Fibroblast of upper back skin (primary cell): ENCODE measurements around the gene IL17RB.

Source experiments
- DNase-seq: peaks from one replicate; pipeline ENCODE4 v3.0.0-alpha.2; 2013

Gene IL17RB

GRCh38 chr3:53846134-53846850 lies at the start of gene IL17RB, which contains the start of gene CHDH:
IL17RB (plus strand) TSS chr3:53846568; CDS start chr3:53846589, 21 bp downstream.
CHDH (minus strand) TSS chr3:53846419; CDS start chr3:53824008, 22,411 bp downstream.
- no peak for DNase-seq

- DNase-seq = no peak
Observed at GRCh38 chr3:53798144-53798543, 48.2 kb upstream of the IL17RB start.

DNA sequence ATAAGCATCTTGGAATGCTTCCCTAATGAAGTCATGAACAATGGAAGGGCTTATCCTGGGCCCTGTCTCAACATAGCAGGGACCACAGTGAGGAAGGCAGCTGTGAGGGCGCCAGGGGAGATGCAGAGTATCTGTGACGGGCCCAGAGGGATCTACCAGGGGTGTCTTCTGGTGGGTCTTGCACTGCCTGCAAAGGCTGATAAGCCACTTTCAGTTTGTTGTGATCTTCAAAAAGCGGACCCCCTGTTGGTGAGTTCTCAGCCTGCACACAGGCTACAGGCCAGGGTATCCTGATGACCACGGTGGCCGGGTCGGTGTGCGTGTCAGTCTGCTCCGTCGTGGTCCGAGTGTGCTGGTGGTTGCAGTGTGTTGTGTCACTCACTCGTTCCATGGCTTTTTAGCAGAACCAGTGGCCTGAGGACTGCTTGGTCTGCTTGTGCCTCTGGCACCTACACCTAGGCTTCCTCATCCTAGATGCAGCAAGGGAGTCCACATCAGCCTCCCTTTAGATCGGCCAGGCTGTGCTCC lies 47.0 kb upstream of the IL17RB start:
- peak; percentile 22 for DNase-seq

- DNase-seq = no peak
Observed at GRCh38 chr3:53800041-53800906, 46.1 kb upstream of the IL17RB start.

DNA sequence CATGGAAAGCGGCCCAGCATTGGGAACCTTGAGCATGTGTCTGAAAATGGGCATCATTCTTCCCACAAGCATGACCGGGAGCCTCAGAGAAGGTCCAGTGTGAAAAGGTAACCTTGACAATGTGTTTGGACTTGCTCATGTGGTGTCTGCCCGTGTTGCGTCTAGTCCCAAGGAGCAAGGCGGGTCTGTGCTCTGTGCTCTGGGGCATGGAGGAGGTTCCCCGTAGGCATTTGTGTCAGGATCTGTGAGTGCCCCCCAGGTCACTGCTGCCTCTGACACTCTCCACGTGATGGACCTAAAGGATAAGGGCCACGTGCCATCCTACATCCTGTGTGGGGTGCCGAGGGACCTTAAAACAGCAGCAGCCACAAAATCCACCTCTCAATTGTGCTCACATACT lies 45.0 kb upstream of the IL17RB start:
- no peak for DNase-seq

DNA sequence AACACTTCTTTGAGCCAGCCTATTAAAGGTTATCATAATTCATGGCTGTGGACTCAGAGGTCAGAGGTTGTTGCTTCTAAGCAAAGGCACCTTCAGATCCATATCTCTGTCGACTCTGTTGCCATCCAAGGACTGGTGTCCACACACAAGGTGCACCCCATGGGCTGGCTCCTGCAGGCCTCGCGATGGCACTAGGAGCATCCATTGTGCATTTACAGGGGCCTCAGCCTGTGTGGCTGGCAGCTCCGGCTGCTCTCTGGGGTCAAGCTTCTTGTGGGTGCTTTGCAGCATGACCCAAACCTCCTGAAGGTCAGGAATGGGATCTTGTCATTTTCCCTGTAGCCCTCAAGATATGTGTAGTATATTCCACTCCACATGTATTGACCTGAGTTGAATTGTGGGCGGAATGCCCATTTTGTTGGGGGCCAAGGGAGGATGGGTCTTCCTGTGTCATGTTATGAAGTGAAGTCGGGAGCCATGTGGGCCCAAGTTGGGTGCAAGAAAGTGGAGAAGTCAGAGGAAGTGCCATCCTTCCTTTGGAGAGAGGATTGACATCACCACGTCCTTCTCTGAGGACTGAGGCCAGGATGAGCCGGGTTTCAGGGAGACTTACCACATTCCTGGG lies 44.0 kb upstream of the IL17RB start:
- no peak for DNase-seq

DNA sequence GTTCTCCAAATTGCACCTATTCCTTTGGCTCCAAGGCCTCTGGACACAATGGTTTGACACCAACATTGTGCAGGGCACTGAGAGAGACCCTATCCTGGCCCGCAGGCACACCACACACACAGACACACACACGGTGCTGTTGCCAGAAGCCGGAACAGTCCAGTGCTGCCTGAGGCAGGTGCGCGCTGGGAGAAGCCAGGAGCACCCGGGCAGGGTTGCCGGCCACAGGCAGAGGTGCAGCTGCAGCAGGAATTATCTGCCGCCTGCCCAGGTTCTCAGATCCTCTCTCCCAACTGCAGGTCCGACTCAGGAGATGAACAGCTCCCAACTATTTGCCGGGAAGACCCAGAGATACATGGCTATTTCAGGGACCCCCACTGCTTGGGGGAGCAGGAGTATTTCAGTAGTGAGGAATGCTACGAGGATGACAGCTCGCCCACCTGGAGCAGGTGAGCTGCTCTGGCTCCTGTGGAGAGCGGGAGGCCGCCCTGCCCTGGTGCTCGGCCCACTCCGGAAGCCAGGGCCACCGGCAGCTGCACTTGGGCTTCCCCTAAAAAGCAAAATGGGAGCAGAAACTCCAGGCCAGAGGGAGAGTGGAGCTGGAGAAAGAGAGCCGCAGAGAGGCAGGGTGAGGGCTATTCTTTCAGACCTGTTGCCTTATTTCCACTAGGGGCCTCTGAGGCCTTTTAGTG lies 43.1 kb upstream of the IL17RB start:
- no peak for DNase-seq

GRCh38 chr3:53803816-53804695 lies 42.3 kb upstream of the IL17RB start:
- peak; percentile 61 for DNase-seq

DNA sequence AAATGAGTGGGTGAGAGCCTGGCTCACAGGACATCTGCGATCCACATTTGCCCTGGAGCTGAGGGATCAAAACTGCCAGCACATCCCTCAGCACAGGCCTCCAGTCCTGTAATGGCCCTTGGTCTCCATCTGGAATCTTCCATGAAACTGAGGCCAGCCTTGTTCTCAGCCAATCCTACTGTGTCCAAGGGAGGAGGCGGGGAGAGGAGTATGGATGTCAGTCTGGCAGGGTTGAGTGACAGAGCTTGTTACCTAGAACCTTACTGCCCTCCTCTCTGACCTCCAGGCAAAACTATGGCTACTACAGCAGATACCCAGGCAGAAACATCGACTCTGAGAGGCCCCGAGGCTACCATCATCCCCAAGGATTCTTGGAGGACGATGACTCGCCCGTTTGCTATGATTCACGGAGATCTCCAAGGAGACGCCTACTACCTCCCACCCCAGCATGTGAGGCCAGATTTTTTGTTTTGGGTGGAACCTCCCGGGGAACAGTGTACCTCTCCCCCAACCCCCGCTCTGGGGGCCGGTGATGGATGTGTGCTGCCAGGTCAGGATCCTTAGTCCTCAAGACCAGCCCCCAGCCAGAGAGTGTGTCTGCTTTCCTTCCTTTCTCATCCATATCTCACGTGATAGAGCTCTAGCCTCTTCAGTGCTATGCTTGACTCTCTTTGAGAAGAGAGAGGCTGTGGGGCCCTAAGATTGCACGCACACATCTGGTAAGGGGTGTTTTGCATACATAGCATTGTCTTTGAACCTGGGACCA lies 41.5 kb upstream of the IL17RB start:
- DNase-seq = peak; percentile 92

- no peak for DNase-seq
Observed at GRCh38 chr3:53805463-53806159, 40.8 kb upstream of the IL17RB start.

- DNase-seq = peak; percentile 85
Observed at GRCh38 chr3:53806182-53807116, 39.9 kb upstream of the IL17RB start.

- no peak for DNase-seq
Observed at GRCh38 chr3:53807117-53807810, 39.1 kb upstream of the IL17RB start.

GRCh38 chr3:53808496-53808895 lies 37.9 kb upstream of the IL17RB start:
- DNase-seq = no peak

DNA sequence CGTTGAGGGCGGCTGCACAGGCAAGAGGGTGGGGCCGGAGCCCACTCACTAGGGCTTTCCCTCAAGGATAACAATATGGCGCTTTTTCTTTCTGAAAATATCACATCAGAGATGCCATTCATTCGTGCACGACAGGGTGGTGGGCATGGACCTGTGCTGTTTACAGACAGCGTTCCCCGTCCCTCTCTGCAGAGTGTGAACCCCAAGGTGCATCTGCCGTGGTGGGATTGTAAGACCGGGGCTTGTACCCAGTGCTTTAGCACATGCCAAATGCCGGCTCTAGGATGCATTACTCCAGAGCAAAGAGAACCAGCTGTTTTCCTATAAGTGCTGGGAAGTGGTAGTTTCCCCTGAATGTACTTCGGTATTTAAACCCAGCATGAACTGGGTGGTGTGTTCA lies 37.1 kb upstream of the IL17RB start:
- no peak for DNase-seq

DNA sequence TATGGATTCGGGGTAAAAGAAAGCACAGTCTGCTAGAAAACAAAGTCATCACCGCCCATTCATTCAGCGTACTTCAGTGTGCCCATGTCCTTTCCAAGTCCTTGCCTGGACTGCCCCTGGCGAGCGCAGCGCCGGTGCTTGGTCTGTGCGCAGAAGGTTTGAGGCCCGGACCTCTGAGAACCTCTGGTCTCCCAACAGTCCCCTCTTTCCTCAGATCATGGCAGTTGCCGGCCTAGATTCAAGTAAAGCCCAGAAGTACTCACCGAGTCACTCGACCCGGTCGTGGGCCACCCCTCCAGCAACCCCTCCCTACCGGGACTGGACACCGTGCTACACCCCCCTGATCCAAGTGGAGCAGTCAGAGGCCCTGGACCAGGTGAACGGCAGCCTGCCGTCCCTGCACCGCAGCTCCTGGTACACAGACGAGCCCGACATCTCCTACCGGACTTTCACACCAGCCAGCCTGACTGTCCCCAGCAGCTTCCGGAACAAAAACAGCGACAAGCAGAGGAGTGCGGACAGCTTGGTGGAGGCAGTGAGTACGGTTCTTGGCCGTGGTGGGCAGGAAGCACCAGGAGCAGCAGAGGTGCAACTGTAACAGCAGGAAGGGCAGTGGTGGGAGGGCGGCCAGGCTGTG lies 36.5 kb upstream of the IL17RB start:
- DNase-seq = no peak

DNA sequence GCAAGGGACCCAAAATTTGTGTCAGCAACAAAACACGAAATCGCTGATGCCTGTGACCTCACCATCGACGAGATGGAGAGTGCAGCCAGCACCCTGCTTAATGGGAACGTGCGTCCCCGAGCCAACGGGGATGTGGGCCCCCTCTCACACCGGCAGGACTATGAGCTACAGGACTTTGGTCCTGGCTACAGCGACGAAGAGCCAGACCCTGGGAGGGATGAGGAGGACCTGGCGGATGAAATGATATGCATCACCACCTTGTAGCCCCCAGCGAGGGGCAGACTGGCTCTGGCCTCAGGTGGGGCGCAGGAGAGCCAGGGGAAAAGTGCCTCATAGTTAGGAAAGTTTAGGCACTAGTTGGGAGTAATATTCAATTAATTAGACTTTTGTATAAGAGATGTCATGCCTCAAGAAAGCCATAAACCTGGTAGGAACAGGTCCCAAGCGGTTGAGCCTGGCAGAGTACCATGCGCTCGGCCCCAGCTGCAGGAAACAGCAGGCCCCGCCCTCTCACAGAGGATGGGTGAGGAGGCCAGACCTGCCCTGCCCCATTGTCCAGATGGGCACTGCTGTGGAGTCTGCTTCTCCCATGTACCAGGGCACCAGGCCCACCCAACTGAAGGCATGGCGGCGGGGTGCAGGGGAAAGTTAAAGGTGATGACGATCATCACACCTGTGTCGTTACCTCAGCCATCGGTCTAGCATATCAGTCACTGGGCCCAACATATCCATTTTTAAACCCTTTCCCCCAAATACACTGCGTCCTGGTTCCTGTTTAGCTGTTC lies 35.0 kb upstream of the IL17RB start:
- DNase-seq = no peak

- no peak for DNase-seq
Observed at GRCh38 chr3:53812434-53812833, 33.9 kb upstream of the IL17RB start.
